GM19193 (cell line): ENCODE data around the gene MEX3A.

Source experiments
- POLR2A ChIP-seq: IDR thresholded peaks from 4 replicates; pipeline ENCODE4 v1.6.1; 2011; ENCODE audit not compliant: insufficient read depth, insufficient read length; ENCODE audit errors: extremely low read depth

The MEX3A gene

DNA sequence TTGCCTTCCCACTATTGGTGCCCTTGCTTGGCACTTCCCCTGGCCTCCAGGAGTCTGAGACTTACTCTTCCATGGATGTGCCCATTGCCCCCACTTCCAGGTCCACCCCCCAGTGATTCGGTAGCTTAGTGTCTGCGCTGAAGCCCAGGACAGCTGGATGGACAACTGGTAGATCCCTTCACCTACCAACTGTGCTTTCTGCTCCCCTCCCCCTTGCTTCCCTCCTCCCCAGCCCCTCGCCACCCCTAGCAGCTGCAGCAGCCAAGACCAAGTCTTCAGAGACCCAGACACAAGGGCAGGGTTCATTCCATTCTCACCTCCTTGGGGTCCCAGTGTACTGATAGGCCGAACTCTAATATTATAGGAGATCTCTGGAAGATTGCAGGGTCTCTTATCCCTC lies 39.2 kb upstream of the MEX3A start:
- no peak for TF ChIP-seq POLR2A

- no peak for TF ChIP-seq POLR2A
These were observed 38.1 kb upstream of the MEX3A start for GRCh38 chr1:156120318-156120717.

DNA sequence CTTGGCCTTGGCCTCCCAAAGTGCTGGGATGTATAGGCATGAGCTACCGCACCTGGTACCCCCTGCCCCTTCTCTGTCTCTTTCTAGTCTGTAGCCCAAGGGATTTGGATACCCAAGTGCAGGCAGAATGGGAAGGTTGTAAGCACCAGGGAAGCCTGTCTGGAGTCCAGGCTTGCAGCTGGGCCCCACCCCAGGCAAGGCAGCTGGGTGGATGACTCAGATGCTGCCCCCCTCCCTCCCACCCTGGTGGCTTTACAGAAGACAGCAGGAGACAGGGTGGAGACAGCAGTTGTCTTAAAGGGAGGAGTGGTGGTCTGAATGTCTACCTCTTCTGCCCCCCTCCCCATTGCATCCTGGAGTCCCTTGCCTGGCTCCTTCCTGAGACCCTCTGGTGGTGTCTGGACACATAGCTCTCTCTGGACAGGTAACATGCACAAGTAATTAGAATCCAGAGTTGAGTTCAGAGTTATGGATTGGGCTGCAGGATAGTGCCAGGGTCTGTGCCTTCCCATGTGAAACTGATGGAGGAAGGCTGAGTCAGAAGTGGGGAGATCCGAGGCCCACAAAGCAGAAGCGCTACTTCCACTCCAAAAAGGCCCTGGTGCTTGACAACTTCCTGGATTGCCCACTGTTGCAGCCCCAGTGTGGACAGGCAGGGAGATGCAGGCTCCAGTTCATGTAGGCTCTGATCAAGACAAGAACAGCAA lies 37.4 kb upstream of the MEX3A start:
- TF ChIP-seq POLR2A: no peak

GRCh38 chr1:156118177-156118868 lies 36.1 kb upstream of the MEX3A start:
- no peak for TF ChIP-seq POLR2A

GRCh38 chr1:156117414-156118176 lies 35.3 kb upstream of the MEX3A start:
- no peak for TF ChIP-seq POLR2A

GRCh38 chr1:156115514-156116374 lies 33.5 kb upstream of the MEX3A start:
- no peak for TF ChIP-seq POLR2A

DNA sequence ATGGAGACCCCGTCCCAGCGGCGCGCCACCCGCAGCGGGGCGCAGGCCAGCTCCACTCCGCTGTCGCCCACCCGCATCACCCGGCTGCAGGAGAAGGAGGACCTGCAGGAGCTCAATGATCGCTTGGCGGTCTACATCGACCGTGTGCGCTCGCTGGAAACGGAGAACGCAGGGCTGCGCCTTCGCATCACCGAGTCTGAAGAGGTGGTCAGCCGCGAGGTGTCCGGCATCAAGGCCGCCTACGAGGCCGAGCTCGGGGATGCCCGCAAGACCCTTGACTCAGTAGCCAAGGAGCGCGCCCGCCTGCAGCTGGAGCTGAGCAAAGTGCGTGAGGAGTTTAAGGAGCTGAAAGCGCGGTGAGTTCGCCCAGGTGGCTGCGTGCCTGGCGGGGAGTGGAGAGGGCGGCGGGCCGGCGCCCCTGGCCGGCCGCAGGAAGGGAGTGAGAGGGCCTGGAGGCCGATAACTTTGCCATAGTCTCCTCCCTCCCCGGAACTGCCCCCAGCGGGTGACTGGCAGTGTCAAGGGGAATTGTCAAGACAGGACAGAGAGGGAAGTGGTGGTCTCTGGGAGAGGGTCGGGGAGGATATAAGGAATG lies 32.8 kb upstream of the MEX3A start:
- no peak for TF ChIP-seq POLR2A

DNA sequence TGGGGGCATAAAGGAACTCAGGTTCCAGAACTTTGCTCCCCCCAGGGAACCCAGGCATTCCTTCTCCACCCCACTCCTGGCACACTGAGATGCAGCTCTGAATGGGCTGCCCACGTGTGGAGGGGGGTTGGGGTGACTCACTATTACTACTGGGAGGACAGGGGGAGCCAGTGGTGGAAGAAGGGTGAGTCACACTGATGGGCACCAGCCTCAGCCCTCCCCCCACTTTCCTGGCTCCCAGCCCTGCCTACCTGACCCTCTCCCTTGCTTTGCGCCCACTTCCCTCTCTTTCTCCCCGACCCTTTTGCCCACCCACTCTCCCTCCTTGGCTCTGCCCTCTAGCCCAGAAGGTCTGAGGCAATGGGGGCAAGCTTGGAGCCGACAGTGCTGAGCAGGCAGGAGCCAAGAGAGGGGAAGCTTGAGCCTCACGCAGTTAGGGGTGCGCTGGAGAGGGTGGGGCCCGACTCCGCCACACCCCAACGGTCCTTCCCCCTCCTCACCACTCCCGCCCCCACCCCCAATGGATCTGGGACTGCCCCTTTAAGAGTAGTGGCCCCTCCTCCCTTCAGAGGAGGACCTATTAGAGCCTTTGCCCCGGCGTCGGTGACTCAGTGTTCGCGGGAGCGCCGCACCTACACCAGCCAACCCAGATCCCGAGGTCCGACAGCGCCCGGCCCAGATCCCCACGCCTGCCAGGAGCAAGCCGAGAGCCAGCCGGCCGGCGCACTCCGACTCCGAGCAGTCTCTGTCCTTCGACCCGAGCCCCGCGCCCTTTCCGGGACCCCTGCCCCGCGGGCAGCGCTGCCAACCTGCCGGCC lies 32.0 kb upstream of the MEX3A start, which contains the start of gene LMNA:
Gene LMNA, plus strand, starts transcription at position 611 of the 818 bp plus-strand sequence. CDS start 208 bp downstream, outside the sequence.
- TF ChIP-seq POLR2A: peak; percentile 87

- no peak for TF ChIP-seq POLR2A
These were observed 31.2 kb upstream of the MEX3A start for GRCh38 chr1:156113282-156113950.

DNA sequence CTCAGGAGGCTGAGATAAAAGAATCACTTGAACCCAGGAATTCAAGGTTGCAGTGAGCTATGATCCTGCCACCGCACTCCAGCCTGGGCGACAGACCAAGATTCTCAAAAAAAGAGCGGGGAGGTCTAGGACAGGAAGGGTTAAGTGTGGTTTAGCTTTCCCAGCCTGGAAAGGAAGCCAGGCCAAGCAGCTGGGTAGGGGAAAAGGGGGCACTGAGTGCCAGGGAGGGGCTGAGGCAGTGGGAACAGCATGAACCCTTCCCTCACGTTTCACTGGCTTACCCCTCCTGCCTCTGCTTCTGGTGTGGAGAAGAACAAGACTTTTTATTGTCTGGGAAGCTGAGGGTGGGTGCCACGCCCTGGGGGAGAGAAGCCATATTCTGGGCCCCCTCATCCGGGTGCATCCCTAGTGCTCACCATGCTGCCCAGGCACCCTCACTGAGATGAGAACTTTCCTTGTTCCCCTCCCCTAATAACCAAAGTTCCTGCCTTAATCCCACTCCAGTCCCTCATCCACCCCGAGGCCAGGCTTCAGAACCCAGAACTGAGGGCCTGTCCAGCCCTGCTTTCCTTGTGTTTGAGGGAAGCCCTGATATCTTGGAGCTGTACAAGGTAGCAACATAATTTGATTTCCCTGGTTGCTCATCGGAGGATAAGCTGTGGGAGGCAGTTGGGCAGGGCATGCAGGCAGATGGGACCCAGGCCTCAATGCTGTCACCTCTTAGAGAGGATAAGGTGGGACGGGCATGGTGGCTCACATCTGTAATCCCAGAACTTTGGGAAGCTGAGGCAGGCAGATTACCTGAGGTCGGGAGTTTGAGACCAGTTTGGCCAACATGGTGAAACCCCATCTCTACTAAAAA lies 30.2 kb upstream of the MEX3A start:
- TF ChIP-seq POLR2A: no peak

DNA sequence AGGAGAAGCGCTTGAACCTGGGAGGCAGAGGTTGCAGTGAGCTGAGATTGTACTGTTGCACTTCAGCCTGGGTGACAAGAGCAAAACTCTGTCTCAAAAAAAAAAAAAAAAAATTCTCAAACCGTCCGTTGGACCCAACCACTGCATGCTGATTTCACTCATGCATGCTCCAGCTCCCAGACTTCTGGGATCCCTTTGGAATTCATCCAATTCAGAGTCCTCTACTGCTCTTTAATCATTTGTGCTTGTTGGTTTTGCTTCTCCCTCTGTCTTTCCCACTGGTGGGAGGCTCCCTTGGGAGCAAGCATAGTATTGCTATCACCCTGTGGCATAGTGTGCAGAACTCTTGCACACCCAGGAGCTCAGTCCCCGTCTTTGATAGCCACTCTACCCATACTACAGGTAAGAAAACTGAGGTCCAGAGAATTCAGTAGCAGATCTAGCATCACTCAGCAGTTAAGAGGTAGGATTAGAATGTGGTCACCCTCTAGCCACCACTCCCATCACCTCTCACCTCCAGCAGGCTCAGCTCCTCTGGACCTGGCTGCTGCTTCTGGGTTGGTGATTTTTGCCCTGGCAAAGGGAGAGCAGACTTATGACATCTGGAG lies 29.2 kb upstream of the MEX3A start:
- no peak for TF ChIP-seq POLR2A

DNA sequence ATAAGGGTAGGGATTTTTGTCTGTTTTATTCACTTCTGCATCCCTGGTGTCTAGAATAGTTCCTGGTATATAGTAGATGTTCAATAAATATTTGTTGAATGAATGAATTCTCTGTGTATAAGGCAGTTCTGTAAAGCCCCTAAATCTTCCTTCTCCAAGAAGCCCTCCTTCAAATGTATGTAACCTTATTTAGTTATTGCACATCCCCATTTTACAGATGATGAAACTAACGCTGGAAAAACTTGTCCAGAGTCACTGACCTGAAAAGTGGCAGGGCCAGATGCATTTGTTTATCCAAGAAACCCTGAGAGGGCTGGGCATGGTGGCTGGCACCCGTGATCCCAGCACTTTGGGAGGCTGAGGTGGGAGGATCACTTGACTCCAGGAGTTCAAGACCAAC lies 28.0 kb upstream of the MEX3A start:
- TF ChIP-seq POLR2A: no peak
